Vagina (tissue), 2 donors: ENCODE measurements around the gene DENND1C. TPM values are rescaled to one million over a fixed set of nuclear protein-coding genes. Genes with fewer than 3 reads are reported as not detected.
A peak's percentile ranks its signal among the peaks of the same experiment; 100 is the strongest.

Experiments used
- DNase-seq, 2 donors: peaks; one replicate each; pipeline ENCODE4 v3.0.0-alpha.2; 2017; ENCODE audit errors: extremely low spot score in 2 of 2
- H3K27ac ChIP-seq: fragments of 200-600 bp; sonication (generic); one replicate; pipeline ENCODE4 v1.5.1; 2019
- H3K27me3 ChIP-seq: fragments of 200-600 bp; sonication (generic); one replicate; pipeline ENCODE4 v1.5.1; 2019
- H3K36me3 ChIP-seq, 2 donors: fragments of 200-600 bp; sonication (generic); one replicate each; pipeline ENCODE4 v1.5.1; 2017 to 2019
- H3K4me1 ChIP-seq: fragments of 200-600 bp; sonication (generic); one replicate; pipeline ENCODE4 v1.5.1; 2019
- H3K4me3 ChIP-seq, 2 donors: fragments of 200-600 bp; sonication (generic); 1 replicate in 1 of 2; 2 replicates in 1 of 2; pipeline ENCODE4 v1.5.1; 2016 to 2019
- H3K9me3 ChIP-seq: fragments of 200-600 bp; sonication (generic); one replicate; pipeline ENCODE4 v1.5.1; 2019
- POLR2A ChIP-seq, 2 donors: fragments of 450-650 bp; IDR thresholded peaks; one replicate each; pipeline ENCODE4 v1.6.1; 2017; ENCODE audit warnings: antibody characterized with exemption in 2 of 2, mild to moderate bottlenecking in 2 of 2, moderate library complexity in 2 of 2
- POLR2AphosphoS5 ChIP-seq, 2 donors: sonication (generic); formaldehyde crosslinking; IDR thresholded peaks; one replicate each; pipeline ENCODE4 v1.9.0; 2017; ENCODE audit warnings: antibody characterized with exemption in 2 of 2, mild to moderate bottlenecking in 2 of 2, low read depth in 1 of 2; ENCODE audit not compliant: insufficient read depth in 1 of 2
- intact Hi-C: fragments of 100-400 bp; cut with DNase I; formaldehyde crosslinking; loops from one replicate; pipeline ENCODE4 v1.15.1; 2023
- total RNA-seq: library from RNA; depleted of rRNA; stranded (reverse); fragments of >200 nt; gene quantifications from one replicate; pipeline ENCODE4 v1.2.3, GENCODE V29; 2016
- TF ChIP-seq, protein P1 (sequence below), 3 experiments: fragments of 450-650 bp in 2 of 3; fragments of 200-600 bp in 1 of 3; sonication (generic) in 1 of 3; IDR thresholded peaks; one replicate each; pipeline ENCODE4 v1.5.1; 2017 to 2019; ENCODE audit warnings: antibody characterized with exemption in 3 of 3, mild to moderate bottlenecking in 2 of 3, moderate library complexity in 2 of 3

Gene DENND1C
- total RNA-seq, 1 donor from 2014 or later: 2.9 TPM

DNA sequence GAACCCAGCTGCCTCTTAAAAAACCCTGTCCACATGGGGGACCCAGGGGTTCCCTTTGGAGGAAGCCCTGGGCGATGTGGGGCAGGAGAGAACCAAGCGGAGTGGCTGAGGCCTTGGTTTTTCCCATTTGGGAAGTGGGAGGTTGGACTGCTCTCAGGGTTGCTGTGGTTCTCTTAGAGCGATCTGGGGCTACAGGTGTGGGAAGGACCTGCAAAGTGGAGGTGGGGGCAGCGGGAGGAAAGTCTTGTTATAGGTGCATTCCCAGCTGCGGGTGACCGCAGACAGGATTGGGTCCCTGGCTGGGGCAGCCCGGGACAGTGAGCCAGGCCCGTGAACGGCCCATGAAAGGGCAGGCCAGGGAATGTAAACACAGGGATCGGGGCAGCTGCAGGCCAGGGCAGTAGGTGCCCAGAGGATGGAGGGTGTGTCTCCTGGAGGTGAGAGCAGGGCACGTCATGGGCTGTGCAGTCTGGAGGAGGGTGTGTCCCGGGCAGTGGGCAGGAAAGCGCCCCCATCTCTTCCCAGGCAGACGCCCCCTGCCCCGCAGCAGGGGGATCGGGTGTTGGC, 22.8 kb downstream of the DENND1C start:
- Histone ChIP-seq H3K36me3 (peaks cover 3 to 25% of the 10 kb centered on the region in 2 donors), H3K27ac (peak overlapping the region; percentile 68), H3K4me1 (peaks cover 21% of the 10 kb centered on the region), H3K4me3 (peak overlapping the region; percentile 77 to 94), H3K27me3 (no peaks in the 10 kb centered on the region), H3K9me3 (peaks cover 8% of the 10 kb centered on the region)
- TF ChIP-seq POLR2A (IDR thresholded peaks at IDR 0.05) (no peak), POLR2AphosphoS5 (IDR thresholded peaks at IDR 0.05; ENCODE audit: insufficient read depth in 1 of 2, low read depth in 1 of 2) (no peak)
- TF ChIP-seq, protein P1, sequence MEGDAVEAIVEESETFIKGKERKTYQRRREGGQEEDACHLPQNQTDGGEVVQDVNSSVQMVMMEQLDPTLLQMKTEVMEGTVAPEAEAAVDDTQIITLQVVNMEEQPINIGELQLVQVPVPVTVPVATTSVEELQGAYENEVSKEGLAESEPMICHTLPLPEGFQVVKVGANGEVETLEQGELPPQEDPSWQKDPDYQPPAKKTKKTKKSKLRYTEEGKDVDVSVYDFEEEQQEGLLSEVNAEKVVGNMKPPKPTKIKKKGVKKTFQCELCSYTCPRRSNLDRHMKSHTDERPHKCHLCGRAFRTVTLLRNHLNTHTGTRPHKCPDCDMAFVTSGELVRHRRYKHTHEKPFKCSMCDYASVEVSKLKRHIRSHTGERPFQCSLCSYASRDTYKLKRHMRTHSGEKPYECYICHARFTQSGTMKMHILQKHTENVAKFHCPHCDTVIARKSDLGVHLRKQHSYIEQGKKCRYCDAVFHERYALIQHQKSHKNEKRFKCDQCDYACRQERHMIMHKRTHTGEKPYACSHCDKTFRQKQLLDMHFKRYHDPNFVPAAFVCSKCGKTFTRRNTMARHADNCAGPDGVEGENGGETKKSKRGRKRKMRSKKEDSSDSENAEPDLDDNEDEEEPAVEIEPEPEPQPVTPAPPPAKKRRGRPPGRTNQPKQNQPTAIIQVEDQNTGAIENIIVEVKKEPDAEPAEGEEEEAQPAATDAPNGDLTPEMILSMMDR (IDR thresholded peaks at IDR 0.05): no peak
- no peak for DNase-seq
- intact Hi-C loops: no loop called here

DNA sequence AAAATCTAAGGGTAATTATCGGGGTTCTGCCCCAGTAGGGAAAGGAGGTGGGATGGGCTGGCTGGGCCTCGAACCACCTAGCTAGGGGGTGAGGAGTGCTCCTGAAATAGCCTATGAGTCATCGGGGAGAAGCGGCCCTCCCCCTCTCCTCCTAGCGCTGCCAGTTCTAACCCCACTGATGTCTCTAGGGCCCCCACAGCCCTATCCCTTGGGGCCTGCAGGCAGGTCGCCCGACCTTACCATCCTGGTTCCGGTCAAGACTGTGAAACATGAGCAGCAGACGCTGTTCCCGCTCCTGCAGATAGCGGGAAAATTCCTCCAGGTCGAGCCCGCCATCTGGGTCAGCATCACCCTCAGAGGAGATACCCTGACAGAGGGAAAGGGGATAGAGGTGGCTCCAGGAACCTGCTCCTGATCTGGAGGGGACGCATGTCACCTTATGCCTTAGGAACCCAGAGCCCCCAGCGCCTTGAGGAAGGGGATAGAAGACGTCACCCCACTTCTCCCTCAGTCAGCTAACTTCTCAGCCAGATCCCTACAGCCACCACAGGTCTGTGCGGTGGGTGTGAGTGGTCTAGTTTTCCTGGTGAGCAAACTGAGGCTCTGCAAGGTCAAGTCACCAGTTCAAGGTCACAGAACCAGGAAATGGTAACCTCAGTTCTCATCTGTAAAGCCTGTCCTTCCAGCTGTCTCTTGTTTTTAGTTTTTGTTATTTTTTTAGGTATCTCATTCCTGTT, 23.5 kb downstream of the DENND1C start:
- intact Hi-C loops: no loop called here
- Histone ChIP-seq H3K27me3 (no peaks in the 10 kb centered on the region), H3K9me3 (peaks cover 10% of the 10 kb centered on the region), H3K27ac (no peak overlapping the region), H3K36me3 (peaks cover 3 to 32% of the 10 kb centered on the region in 2 donors), H3K4me3 (peak overlapping the region in 1 of 2 donors; percentile 94), H3K4me1 (peaks cover 21% of the 10 kb centered on the region)
- TF ChIP-seq POLR2AphosphoS5 (IDR thresholded peaks at IDR 0.05; ENCODE audit: insufficient read depth in 1 of 2, low read depth in 1 of 2) (no peak), POLR2A (IDR thresholded peaks at IDR 0.05) (no peak)
- no peak for DNase-seq

DNA sequence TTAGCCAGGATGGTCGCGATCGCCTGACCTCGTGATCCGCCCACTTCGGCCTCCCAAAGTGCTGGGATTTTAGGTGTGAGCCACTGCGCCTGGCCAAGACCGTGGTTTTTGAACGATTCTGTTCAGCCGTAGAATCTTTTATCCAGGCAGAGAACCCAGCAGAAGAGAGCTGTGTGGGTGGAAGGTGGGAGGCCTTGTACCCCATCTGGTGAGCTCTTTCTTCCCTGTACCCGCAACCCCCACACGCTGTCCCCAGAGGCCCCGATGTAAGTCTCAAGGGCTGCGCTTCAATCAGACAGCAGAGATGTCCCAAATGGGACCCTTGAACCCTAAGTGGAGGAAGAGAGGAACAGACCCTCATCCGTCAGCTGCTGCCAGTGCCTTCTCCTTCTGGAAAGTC, 25.7 kb downstream of the DENND1C start:
- intact Hi-C loops: no loop called here
- no peak for DNase-seq
- Histone ChIP-seq H3K4me3 (no peak overlapping the region), H3K4me1 (peaks cover 21% of the 10 kb centered on the region), H3K36me3 (peaks cover 3 to 36% of the 10 kb centered on the region in 2 donors), H3K27ac (no peak overlapping the region), H3K27me3 (no peaks in the 10 kb centered on the region), H3K9me3 (peaks cover 10% of the 10 kb centered on the region)
- TF ChIP-seq POLR2AphosphoS5 (IDR thresholded peaks at IDR 0.05; ENCODE audit: insufficient read depth in 1 of 2, low read depth in 1 of 2): no peak
- TF ChIP-seq, protein P1 (IDR thresholded peaks at IDR 0.05): no peak

DNA sequence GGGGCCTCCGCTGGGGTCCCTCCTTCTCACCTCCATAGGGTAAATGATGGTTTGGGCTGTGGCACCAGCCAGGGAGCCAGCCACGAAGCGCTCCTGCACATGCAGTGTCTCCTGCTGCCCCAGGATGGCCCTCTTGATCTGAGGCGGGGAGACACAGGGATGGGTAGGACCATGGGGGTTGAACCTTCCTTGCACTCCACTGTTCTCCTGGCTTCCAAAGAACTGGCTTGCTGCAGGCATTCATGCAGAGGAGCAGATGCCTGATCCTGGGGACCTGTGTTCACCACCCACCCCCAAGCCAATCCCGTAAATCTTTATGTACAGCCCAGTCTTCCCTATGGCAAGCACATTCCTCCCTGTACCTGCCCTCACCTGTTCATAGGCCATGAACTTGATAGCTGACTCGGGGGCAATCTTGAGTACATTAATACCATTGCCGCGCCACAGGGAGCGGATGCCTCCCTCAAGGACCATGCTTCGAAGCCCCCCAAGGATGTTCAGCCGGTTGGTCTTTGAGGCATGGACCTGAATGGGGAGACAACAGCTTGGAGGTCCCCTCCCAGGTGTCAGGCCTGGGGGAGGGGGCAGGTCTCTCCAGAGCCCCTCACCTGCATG, 27.5 kb downstream of the DENND1C start:
- H3K27ac ChIP-seq: no peak overlapping the region
- TF ChIP-seq, protein P1 (IDR thresholded peaks at IDR 0.05): no peak
- no peak for TF ChIP-seq POLR2A (IDR thresholded peaks at IDR 0.05)
- TF ChIP-seq POLR2AphosphoS5 (IDR thresholded peaks at IDR 0.05; ENCODE audit: insufficient read depth in 1 of 2, low read depth in 1 of 2): no peak

DNA sequence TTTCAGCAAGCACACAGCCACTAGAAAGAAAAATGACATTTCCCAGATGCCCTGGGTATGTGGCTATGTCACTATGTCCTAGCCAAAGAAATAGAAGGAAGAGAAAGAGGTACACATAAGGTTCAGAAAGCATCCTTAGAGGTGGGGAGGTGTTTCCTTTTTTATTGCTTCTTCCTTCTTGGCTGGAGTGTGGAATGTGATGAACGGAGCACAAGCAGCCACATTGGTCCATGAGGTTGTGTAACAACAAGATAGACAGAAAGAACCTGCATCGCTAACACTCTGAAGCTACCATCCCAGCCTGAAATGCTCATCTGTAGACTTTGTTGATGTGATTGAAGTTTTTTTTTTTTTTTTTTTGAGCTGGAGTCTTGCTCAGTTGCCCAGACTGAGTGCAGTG, 28.7 kb downstream of the DENND1C start:
- peaks cover 3 to 36% of the 10 kb centered on the region in 2 donors for H3K36me3 ChIP-seq
- no peaks in the 10 kb centered on the region for H3K27me3 ChIP-seq
- no peak overlapping the region for H3K4me3 ChIP-seq
- H3K9me3 ChIP-seq: peaks cover 10% of the 10 kb centered on the region
- no peak for DNase-seq
- no peak overlapping the region for H3K27ac ChIP-seq
- peaks cover 2% of the 10 kb centered on the region for H3K4me1 ChIP-seq
- TF ChIP-seq, protein P1 (IDR thresholded peaks at IDR 0.05): no peak
- no peak for TF ChIP-seq POLR2AphosphoS5 (IDR thresholded peaks at IDR 0.05; ENCODE audit: insufficient read depth in 1 of 2, low read depth in 1 of 2)
- TF ChIP-seq POLR2A (IDR thresholded peaks at IDR 0.05): no peak
- intact Hi-C loops: no loop called here

More for the DNA sequence above, 27.5 kb downstream of the DENND1C start:
- Histone ChIP-seq H3K27me3 (no peaks in the 10 kb centered on the region), H3K36me3 (peaks cover 3 to 36% of the 10 kb centered on the region in 2 donors), H3K9me3 (peaks cover 10% of the 10 kb centered on the region), H3K4me1 (peaks cover 13% of the 10 kb centered on the region), H3K4me3 (no peak overlapping the region)
- intact Hi-C loops: no loop called here
- DNase-seq: no peak
